Measurements from ENCODE around the gene MFAP5.

Gene MFAP5, protein sequence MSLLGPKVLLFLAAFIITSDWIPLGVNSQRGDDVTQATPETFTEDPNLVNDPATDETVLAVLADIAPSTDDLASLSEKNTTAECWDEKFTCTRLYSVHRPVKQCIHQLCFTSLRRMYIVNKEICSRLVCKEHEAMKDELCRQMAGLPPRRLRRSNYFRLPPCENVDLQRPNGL

DNA sequence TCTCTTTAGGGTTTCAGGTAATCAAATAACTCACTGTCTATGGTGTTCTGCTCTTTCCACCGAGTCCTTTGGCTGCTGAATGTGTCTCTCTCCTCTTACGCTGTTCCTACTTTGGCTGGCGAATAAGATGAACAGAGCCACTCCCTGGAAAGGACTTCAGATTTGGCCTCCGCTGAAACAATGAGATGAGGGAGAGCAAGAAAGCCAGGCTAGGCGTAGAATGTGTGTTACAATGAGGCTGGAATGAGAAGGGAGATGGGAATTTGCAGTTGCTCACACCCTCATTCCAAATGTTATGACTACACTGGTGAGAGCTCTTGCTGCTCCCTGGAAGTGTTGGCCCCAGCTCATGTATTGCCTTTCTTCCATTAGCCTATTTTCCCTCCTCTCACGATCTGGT lies at the start of gene MFAP5:
TSS of gene MFAP5 (minus strand) at position 234 of the 400 bp plus-strand sequence. CDS start 722 bp downstream, outside the sequence.
- DNase-seq: no peak

DNA sequence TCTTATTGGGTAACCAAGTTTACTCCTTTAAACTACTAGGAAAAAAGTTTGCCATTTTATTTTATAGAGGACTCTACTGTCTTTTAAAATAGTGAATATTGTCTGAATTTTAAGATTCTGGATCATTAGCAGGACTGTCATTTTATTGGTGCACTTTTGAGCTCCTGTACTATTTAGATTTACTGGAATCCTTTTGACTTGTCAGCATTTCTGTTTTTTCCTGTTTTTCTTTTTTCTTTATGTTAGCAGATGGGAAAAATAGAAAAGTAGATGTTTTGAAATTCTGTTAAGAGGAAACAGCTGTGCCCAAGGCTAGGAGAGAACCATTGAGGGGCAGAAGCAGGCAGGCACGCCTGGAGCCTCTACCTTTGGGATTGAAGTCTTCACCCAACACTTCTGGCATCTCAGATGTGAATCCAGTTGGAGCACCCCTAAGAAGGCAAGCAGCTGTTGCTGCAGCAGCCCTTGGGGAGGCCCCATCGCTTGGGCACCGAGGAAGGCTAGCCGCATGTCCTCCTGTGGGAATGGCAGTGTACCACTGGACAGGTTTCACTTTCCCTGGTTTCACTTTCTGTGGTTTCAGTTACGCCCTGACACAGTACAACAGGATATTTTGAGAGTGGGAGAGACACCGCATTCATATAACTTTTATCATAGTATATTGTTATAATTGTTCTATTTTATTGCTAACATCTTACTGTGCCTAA lies 46.7 kb upstream of the MFAP5 start:
- no peak for DNase-seq

DNA sequence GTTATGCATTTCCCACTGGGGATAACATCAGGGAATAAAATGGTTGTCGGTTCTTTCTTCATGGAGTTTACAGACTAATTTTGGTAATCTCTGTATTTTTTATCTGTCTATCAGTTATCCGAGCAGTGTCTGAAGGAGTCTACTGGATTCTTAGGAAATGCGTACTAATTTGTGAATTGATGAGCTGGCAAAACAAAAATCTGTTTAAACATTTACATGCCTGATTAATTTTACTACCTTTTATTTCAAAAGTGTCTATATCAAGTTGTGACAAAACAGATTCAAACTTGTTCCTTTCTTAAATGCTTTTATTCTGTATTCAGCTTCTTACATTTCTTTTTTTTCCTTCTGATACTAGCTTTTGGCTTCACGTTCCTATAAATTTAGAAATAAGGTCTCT lies 39.5 kb upstream of the MFAP5 start:
- DNase-seq: no peak

DNA sequence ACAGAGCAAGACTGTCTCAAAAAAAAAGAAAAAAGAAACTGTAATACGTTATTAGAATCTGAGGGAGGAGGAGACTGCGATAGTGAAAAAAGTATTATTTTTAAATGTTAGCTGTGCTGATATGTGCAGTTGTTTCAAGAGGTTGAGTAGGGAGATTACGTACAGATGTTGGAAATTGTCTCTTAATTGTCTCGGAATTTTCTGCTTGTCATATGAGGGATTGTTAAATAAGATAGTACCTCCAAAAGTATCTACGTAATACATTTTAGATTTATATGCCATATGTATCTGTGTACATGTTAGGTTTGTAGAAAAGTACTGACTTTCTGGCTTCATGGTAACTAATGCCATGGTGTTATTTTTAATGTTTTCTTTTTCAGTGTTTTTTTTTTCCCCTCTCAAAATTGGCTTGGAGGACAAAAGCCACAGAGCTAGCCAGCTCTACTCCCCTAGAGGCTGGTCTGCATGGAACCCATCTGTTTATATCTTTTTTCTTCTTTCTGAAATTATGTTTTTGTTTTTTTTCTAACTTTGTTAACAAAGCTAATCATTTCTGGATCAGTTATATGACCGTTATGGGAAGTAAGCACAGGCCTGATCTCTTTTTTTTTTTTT lies 38.5 kb upstream of the MFAP5 start:
- DNase-seq: no peak

DNA sequence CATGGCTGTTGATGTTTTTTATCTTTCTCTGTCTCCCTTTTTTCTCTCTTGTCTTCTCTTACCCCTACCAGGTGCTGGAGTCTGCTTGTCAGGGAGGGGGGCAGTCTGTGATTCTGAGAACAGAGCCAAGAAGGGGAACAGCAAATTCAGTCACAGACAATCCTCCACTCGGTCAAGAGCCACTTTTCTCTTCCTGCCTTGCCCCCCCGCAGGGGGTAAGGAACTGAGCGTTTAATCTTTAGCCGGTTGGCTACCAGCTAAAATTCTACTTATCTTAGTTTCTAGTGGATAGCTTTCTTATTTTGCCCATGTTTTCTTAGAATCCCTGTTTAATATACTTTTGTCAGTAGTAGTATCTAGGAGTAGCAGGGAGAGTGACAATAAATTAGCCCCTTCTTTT lies 37.1 kb upstream of the MFAP5 start:
- no peak for DNase-seq

DNA sequence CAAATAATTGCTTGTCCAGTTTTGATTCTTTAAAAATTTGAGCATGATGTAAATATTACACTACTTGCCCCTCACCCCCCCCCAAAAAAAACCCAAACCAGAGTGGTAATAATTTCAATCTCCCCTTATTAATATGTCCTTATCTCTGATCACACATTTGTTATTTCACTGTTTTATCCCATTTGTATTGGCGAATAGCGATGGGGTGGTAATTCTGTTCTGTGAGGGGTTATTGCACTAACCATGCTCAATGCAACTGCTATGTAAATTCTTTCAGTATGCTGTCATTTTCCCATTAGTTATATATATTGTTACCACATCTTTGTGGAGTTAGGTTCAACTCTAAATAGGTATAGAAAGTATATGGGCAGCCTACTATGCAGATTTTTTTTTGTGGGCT lies 36.3 kb upstream of the MFAP5 start:
- DNase-seq: no peak

DNA sequence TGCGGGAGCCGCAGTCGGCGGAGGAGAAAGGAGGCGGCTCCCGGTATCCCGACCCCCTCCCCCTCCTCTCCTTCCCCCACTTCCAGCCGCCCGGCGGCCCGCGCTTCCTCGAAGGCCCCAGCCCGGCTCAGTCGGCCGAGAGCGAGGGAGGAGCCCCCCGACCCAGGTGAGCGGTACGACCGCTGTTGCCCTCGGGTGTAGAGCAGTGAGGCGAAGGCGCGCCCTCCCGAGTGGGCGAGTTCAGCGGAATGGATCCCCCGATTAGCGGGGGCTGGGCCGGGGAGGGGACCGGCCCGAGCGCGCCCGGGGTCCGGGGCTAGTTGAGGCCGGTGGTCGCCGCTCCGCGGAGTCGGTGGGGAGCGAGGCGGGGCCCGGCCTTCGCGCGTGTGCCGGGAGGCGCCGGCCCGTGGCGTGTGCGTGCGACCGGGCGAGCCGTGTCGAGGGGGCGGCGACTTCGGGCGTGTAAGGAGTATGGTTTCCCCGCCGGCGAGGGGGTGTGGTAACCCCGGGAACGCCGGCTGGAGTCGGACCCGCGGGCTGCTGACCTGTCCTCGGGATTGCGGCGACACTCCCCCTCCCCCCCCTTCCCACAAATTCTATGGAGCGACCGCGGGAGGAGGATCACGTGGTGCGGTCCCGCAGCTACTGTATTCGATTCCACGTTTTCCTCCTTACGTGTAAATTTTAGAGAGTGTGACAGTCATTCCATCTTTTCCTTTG lies 35.7 kb upstream of the MFAP5 start:
- no peak for DNase-seq

DNA sequence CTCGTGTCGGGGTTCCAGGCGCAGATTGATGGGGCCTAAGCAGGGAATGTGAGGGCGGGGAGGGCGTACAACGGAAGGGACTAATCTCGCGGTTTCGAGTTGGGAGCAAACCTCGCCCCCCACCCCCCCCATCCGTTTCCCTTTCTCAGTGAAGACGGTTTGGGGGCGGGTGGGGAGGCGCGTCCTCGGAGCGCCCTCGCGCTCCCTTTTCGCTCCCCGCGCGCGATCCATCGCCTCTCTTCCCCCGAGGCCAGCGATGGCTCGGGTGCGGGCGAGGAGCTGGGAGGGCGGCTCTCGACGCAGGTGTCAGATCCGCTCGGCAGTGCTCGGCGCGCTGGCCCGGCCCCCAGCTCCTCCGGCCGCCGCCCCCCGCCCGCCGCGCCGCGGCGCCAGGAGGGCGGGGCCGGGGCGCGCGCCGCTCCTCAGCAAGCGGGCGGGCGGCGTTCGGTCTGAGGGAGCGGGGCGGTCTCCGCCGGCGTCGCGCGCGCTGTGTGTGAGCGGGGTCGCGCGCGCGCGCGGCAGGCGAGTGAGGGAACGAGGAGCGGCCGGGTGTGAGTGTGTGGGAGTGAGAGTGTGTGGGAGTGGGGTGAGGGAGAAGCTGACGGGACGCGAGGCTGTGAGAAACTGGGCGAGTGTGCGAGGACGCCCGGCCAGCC lies 35.0 kb upstream of the MFAP5 start, which contains the start of gene RIMKLB:
TSS of gene RIMKLB (plus strand) at position 516 of the 656 bp plus-strand sequence. CDS start 15,876 bp downstream, outside the sequence.
- DNase-seq: peak; percentile 26

DNA sequence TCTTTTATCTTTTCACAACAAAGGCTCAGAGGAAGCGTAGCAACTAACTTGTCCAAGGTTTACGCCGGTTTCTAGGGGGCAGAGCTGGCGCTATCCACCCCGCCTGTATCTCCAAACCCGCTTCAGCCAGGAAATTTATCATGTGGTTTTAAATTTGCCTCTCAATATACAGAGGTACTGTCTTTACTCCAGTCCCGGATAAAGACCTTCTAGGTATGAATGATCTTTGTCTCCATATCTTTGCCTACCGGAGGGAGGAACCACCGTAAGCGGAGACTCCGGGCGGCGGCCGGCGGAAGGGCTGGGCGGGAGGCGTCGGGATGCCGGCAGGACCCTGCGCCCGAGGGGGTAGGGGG lies 34.5 kb upstream of the MFAP5 start:
- peak; percentile 26 for DNase-seq

DNA sequence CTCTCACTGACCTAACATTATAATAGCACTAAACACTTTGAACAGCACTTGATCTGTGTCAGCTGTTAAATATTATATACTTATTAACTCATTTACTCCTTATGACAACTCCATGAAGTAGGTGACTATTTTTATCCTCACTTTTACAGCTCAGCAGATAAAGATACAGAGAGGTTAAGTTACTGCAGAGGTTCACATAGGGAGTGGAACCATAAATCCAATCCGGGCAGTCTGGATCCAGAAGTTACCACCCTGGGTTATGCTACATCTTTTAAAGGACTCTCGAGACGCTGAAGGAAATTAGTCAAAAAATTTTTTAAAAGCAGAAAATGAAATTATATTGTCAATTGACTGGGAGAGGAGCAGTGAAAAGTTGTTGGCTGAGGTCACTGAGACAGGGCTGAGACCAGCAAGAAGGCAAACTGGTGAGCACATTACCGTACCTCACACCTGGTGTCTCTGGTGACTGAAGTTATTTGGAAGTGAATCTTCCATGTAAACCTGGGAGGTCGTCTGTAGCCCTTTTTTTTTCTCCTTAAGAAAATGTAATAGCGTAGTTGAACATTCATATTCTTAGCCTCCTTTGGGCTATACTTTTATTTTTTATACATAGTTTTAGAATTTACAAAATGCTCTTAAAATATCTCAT lies 33.9 kb upstream of the MFAP5 start:
- DNase-seq: no peak

DNA sequence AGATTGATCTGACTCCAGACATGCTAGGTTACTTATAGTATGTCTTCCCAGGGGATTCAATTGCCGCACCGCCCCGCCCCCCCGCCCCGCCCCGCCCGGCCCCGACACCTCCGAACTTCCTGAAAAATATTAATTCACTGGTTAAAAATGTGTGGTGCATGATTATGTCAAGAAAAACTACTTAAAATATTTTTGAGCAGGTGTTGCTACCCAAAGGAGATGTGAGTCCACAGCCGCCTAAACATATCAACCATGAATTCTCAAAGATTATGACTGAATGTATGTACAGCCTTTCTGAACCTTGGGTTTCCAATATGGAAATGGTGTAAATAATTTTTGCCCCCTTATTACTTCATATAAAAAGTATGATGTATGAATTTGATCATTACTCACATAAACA lies 32.5 kb upstream of the MFAP5 start:
- DNase-seq: no peak

DNA sequence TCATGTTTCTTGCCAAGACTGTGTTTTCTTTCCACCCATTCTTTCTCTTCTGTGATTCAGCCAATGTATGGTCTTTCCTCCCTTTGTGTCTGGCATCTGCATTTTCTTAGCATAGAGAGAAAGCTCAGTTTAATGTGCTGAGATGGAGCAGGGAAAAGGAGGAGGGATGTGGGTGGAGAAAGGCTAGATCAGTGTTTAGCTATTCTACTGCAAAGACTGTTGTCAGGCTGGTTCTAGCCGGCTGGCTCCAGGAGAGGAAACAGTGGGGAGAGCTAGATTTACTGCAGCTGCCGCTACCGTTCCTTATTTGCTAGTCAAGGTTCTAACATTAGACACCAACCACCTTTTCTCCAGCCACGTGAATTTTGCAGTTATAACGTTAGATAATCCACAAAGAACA lies 29.9 kb upstream of the MFAP5 start:
- DNase-seq: no peak

DNA sequence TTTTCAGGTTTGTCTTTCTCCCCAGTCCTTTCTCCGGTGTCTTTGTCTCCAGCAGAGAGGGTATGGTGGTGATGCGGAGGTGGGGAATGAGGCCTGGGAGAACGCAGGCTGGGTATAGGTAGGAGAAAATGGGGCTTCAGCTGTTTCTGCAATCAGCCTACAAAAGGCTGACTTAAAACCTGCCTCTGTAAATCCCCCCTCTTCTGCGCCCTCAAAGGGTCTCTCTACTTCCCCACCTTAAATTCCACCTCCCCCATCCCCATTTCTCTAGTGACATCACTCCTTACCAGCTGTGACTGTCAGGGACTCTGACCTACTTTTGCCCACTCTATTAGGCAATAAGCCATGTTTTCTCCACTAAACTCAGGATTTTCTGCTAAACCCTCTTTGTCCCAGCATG lies 27.1 kb upstream of the MFAP5 start:
- DNase-seq: no peak

DNA sequence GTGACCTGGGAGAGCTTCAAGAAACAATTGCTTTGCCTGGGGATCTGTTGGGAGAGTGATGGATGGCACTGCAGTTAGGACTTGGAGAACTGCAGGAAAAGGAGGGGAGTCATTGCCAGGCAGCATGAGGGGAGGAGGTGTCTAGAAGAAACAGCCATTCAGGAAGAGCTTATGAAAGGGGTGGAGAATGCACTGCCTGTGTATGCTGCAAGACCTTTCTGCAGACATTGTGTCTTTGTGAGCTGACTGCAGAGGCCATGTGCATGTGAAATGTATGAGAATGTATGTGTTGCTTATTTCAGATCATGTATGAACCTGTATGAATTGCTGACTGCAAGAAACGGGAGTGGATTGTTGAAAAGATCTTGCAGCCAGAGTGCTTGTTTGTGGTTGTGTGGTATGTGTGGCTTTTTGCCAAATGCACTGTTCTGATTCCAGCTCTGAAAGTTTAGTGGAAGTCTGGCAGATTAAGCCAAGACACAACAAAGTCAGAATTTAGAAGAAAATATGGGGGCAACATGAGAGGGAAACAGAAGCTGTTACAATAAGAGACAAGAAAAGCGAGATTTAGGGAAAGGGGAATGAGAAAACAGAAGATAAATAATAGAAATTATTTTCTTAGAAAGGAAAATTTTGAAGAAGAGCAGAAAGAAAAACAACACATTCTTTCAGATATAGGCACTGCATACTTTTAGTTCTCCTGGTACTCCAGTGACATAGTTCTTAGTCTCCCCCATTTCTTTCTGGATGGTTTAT lies 25.4 kb upstream of the MFAP5 start:
- DNase-seq: no peak

DNA sequence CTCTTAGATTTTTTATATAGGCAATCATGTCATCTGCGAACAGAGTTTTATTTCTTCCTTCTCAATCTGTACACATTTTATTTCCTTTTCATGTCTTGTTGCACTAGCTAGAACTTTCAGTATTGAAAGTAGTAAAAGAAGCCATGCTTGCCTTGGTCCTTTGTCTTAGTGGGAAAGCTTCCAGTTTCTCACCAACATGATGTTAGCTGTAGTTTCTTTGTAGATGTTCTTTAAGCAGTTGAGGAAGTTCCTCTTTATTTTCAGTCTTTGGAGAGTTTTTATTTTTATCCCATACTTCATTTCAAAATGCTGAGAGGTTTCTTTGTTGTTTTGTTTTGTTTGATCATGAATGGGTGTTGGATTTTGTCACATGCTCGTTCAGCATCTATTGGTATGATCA lies 22.4 kb upstream of the MFAP5 start:
- DNase-seq: no peak

DNA sequence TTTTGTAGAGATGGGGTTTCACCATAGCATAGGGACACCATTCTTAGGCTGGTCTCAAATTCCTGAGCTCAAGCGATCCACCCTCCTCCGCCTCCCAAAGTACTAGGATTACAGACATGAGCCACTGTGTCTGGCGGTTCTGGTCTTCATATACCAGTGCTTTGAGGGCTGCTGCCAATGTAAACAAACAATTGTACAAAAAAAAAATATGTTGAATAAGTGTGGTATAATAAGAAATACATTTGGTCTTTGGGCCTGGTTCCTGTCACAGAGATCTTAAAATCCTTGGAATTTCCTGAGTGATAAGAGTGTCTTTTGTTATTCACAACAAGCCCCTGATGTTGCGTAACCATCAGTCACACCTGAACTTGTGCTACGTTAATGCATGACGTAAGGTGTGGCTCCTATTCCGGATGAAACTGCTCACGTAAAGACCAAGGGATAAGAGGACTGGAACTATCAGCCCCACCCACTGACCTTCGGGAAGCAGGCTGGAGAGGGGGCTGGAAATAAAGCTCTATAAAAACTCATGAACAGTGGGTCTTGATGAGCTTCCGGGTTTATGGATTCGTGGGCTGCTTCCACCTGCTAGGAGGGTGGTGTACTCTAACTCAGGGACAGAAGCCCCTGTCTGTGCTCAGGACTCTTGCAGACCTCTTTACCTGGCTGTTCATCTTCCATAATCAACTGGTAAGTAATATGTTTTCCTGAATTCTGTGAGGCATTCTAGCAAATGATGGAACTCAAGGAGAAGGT lies 18.7 kb upstream of the MFAP5 start:
- no peak for DNase-seq

DNA sequence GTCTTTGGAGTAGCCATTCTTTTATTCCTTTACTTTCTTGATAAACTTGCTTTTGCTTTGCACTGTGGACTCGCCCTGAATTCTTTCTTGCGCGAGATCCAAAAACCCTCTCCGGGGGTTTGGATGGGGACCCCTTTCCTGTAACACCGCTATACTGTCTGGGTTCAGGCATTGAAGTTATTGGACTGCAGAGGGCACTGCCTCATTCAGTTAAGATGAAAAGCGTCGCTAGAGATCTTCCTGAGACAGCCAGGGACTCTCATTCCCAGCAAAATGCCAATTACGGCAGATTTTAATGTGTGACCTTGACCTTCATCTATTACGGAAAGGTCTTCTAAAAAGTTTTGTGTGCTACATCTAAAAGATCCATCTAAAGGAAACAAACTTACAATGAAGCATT lies 17.9 kb upstream of the MFAP5 start:
- no peak for DNase-seq

DNA sequence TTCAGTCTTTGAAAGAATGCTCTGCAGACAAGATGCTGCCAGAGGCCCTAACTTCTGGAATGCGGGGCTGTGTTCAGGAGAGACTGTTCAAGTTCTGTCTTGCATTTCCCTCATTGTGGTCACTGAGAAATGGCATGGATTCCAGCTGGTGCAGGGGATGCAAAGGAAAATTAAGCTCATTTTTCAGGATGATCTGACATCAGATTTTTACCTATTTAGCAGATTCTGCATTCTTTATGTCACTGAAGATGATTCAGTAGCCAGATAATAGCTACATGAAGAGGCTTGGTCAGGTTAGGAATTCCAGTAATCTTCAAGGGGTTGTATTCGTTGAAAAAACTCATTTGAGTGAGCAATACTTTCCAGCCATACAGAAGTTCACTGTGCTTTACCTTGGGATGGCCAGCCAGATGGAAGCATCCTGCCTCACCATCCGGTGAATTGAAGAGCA lies 16.1 kb upstream of the MFAP5 start:
- DNase-seq: no peak

DNA sequence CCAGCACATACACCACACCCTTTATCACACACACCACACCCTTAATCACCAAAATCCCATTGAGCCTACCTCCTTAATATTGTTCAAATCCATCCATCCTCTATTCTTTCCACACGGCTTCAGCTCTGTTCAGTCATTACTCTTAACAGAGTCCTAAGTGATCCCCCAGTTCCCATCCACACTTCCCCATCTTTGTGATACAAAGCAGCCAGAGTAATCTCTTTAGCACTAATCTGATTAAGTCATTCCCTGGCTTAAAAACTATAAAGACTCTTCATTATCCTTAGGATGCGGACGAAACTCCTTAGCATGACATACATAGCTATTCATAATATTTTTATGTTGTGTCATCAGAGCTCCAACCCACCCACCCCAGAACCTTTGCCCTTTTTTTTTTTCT lies 14.7 kb upstream of the MFAP5 start:
- DNase-seq: no peak

DNA sequence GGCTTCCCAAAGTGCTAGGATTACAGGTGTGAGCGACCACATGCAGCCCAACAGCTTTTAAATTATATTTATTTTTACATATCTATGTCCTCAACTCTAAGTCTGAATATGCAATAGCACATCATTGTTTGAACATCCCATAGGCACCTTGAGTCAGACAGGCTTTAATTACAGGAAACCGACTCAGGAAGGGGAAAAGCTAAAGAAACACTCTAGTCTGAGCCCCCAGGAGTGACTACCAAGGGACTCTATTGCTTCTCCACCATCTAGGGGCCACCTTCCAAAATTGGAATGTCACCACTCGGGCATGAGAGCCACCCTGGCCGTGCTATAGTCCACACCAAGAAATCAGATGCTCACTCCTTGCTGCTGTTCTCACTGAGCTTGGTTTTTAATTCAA lies 14.0 kb upstream of the MFAP5 start:
- DNase-seq: no peak

DNA sequence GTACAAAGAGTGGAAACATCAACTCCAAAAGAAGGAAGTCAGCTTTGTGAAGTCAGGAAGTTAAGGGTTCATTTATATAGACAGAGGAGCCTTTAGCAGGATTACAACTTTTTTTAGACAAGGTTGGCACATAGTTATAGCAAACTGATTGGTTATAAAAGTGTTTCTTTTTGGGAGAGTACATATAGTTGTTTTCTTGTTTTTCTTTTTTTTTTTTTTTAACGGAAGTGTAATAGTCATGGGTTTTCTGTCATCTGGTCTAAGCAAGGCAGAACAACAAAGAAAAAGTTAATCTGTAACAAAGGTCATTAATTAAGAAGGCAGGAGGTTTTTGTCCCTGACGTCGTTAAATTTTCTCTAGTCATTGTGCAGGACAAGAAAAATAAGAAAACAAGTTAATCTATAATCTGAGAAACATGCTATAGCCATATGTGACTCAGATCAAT lies 13.0 kb upstream of the MFAP5 start:
- DNase-seq: no peak
